Activated CD4-positive, alpha-beta T cell treated with anti-CD3 and anti-CD28 coated beads, Interleukin-10, Interleukin-2, amounts not matched to agents 100 ng/mL and 50 ng/mL, durations not matched to agents 16 hours and 8 hours (primary cell): ENCODE results near the gene SLC9C2.
A peak's percentile ranks its signal among the peaks of the same experiment; 100 is the strongest.
"Not testable (repeated sequence)": the region's sequence is repeated elsewhere in the genome, so short reads cannot be mapped to it uniquely, and the experiment has no call there.

Source experiments
- DNase-seq: peaks from one replicate; pipeline ENCODE4 v3.0.0-alpha.2; 2020

The SLC9C2 gene, protein sequence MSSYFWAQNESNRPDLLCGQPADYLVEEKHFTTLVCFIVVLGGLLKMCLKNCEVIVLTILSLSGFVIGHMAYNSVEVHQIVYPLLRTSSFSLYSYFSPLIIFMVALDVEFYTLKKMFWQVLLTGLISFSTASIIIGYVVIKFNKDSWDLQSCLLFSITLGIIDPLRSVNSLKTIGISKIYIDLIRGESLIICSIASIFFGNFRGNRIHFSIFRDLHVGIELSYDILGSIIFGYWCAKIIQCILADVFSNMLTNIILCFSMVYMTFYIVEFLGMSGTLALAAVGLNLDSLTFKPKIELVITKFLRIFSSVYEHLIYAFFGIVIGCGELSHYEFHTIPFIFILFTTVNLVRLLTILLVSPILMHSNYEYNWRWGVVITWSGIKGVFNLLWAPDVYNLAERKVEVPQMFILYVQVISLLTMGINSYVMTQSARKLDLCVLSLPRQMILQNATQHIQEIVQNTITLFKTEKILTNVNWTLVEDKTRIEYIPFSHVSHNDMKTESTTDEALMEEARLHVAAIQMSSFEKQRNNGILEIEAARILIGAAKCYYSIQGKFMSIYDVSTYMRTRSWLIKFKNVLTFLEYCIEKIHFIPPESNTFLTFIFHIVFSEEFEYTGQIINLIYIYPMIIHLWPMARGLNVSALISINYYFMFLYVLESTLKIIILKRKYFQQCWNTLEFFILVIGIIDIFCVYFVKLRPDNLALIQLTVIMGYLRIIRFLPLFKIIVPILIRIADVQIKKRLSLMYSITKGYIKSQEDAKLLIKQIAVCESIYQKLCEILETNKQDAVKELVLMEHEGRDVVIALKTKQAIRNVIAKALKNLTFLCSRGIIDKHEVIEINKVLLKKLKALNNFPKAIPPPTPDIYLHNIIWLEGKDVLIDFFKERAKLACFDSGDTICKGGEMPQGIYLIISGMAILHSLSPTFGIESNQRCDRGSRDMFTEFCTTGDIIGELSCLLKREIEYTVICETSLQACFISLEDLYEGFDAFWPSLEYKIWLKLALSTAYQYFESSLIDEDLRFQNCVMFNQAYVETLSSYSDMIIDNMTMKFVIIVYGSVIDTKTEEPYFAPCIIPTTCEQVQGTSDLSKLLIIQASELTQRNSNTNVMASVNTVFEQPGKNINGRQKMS

DNA sequence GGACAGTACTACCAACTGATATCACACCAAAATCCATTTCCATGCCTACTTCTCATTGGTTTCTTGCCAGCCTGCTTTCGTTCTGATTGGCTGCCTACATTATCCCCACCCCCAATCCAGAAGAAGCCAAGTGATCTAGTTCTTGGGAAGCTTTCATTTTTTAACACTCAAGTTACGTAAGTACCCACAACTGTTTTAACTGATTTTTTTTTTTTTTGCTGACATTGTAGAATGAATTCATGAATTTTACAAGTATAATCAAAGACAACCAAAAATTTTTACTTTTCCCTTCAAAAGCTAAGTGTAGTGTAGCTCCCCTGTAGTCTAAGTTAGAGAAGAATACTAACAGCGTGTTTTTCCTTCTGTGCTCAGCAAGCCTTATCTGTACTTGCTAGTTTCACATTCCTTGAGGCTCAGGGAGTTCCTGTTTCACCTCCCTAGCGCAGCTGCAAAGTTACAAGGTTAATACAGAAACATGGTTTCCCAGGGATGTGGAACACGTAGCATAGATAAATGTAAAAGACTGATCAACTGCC, at the start of gene SLC9C2:
Gene SLC9C2, minus strand, starts transcription at position 17 of the 536 bp plus-strand sequence. CDS start 1,296 bp downstream, outside the sequence.
- no peak for DNase-seq

DNA sequence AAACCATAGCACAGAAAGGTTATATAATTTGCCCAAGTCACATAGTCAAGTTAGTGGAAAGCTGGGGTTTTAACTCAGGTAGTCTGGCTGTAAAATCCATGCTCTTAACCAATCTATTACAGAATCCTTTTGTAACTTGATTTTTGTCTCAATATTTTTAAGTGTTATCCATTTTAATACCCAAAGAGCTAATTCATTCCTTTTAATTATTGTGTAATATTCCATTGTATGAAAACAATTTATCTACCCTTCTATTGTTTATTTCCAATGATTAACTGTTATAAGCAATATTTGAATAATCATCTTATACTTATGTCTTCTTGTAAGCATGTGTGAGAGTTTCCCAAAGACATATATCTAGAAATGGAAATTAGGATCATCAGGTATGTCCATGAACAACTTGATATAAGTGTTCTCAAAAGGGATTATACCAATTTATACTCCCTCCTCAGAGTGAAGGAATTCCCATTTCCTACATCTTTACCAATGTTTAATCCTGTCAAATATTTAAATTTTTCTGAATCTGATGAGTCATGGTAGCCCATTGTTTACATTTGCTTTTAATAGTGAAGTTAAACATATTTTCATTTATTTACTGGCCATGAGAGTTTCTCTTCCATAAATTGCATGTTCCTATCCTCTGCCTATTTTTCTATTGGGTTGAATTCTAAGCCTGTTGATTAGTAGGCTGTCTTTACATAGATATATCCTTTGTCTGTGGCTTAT, 46.2 kb upstream of the SLC9C2 start:
- no peak for DNase-seq

DNA sequence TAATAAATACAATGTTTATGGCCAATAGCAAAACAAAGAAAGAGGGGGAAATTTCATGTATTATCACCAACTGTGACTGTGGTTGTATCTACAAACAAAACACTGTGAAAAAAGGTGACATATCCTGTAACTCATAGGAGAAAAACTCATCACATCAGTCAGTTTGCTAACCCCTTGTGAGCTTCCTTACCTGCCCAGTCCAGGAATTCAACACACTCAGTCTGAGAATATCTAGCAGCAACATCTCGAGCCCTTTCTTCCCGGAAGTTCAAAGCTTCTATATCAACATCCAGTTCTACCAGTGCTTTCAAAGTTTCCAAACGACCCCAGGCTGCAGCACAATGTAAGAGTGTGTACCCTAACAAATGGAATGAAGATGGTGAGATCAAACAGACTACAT, 43.8 kb upstream of the SLC9C2 start:
- no peak for DNase-seq

DNA sequence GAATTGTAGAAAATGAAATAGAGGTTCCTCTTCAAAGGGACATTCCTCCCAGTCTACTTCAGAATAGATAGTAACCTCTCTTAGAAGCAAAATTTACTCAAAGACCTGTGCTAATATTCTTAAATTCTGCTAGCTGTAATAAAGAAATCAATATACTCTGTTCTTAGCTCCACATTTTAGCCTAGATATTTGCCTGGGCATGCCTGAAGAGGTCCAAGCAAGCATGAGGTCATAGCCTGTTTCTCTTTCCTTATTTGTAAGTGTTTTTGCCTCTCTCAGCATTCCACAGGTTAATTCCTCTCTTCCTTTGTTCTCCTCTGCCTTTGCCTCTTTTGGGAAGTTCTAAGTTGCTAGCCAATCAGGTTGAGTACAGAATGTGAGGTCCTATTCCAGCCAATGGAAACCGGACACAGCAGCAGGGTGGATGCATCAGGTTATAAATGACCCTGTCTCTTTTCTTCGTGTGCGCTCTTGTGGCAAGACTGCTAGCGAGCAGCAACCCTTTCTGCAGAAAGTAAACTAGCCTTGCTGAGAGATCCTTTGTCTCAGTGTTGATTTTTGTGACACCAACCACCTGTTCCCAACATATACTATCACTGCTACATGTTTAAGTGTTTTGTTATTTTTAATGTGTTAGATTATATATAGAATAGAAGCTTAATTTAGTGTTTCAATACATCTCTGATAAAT, 39.7 kb upstream of the SLC9C2 start:
- not testable (repeated sequence) for DNase-seq

DNA sequence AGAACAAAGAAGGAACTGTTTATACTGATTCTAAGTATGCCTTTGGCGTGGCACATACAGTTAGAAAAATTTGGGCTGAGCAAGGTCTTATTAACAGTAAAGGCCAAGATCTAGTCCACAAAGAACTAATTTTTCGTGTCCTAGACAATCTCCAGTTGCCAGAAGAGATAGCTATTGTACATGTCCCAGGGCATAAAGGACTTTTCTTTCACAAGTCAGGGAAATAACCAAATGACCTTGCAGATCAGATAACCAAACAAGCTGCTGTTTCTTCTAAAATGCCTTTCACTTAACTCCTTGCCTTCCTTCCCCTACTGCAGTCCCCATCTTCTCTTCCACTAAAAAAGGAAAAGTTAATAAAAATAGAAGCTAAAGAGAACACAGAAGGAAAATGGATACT, 36.2 kb upstream of the SLC9C2 start:
- no peak for DNase-seq

DNA sequence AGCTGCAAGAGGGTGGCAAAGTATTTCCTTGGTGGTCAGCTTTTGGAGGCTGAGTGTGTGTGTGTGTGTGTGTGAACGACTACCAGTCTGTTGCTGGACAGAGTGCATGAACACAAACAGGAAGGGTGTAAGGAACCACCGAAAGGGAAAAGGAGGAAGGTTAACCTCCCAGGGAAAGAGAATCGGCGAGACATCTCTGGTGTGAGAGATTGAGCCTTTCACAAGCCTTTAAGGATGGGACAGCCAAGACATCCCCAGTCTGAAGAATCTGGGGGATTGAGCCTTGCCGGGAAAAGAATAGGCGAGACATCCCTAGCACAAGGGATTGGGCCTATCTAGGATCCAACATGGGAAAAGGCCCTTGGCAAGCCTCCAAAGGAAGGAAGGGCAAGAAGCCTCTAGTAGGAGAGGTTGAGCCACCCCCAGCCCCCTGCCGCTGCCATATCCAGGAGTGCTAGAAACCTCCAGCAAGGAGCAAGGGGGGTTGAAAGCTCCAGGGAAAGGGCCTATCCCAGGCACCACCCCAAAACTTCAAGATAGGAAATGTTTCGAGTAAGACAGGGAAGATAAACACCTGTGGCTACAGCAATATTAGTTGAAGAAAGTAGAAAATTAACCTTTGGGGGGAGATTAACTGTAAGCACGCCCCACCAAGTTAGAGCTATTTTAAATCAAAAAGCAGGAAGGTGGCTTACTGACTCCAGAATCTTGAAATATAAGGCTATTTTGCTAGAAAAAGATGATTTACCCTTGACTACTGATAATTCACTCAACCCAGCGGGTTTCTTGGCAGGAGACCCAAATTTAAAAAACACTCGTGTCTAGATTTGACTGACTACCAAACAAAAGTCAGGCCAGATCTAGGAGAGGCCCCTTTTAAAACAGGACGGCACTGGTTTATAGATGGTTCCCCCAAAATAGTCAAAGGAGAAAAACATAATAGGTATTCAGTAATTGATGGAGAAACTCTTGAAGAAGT, 35.5 kb upstream of the SLC9C2 start:
- no peak for DNase-seq

DNA sequence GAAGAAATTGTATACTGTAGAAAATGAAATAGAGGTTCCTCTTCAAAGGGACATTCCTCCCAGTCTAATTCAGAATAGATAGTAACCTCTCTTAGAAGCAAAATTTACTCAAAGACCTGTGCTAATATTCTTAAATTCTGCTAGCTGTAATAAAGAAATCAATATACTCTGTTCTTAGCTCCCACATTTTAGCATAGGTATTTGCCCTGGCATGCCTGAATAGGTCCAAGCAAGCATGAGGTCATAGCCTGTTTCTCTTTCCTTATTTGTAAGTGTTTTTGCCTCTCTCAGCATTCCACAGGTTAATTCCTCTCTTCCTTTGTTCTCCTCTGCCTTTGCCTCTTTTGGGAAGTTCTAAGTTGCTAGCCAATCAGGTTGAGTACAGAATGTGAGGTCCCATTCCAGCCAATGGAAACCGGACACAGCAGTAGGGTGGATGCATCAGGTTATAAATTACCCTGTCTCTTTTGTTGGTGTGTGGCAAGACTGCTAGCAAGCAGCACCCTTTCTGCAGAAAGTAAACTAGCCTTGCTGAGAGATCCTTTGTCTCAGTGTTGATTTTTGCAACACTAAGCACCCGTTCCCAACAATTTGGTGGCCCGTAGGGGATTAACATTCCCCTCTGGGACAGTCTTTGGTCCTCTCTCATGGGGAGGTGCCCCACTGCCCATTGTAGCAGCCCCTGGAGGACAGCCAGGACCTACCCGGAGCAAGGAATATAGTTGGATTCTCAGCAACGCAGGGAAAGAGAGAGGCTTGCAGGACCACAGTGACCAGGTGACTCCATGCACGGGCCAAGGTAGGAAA, 34.6 kb upstream of the SLC9C2 start:
- not testable (repeated sequence) for DNase-seq

DNA sequence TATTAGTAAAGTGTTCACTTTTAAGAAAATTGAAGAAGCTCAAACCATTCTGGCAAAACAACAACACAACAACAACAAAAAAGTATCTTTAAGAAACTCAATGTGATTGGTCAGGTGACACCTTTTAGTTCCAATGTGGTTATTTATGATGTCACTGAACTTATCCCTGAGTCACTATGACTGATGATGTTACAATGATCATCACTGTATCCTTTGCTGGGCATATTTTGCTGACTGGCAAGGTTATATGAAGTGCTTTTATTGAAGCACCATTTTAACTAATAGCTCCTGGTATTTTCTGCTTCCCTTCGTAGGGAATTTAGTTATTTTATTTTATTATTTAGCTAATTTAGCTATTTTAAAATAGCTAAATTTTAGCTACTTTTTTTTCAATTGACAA, 32.2 kb upstream of the SLC9C2 start, which contains the start of gene TEX50:
Gene TEX50, plus strand, starts transcription at position 223 of the 400 bp plus-strand sequence. CDS start 184 bp downstream, outside the sequence.
- no peak for DNase-seq

DNA sequence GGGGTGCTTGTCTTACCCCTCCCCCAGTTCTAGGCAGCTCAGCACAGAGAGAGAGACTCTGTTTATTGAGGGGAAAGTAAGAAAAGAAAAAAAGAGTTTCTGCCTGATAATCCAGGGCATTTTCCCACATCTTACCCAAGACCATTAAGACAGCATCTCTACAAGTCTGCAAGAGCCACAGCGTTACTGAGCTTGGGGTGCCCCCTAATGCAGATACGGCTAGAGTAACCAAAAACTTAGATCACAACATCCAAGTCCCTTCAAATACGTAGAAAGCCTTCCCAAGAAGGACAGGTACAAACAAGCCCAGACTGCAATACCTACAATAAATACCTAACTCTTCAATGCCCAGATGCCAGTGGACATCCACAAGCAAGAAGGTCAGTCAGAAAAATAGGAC, 26.0 kb upstream of the SLC9C2 start:
- no peak for DNase-seq

DNA sequence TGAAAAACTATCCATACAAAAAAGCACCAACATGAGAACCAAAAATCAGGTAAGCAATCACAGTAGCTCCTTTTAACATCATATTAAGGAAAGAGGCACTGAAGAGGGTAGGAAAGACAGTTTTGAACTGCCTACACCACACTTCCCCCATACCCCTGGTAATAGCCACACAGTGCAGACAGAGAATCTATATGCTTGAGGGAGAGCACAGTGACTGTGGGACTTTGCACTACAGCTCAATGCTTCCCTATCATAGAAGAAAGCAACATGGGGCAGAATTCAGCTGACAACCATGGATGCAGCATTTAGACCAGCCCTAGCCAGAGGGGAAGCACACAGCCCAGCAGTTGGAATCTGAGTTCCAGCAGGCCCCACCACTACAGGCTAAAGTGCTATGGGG, 24.4 kb upstream of the SLC9C2 start:
- no peak for DNase-seq

DNA sequence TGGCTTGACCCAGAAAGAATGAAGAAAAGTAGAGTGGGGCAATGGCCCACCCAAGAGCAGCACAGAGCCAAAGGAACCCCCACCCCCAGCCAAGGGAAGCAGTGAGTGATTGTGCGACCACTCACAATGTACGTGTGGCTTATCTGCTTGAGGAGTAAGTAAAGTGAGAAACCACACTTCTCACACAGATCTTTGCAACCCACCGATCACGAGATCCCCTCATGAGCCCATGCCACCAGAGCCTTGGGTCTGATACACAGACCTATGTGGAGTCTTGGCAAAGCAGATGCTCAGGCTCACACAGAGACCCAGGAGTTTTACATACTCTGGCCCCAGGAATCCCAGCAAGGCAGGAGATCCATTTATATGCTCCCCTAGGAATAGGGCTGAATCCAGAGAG, 14.0 kb upstream of the SLC9C2 start:
- DNase-seq, result peak; percentile 15

DNA sequence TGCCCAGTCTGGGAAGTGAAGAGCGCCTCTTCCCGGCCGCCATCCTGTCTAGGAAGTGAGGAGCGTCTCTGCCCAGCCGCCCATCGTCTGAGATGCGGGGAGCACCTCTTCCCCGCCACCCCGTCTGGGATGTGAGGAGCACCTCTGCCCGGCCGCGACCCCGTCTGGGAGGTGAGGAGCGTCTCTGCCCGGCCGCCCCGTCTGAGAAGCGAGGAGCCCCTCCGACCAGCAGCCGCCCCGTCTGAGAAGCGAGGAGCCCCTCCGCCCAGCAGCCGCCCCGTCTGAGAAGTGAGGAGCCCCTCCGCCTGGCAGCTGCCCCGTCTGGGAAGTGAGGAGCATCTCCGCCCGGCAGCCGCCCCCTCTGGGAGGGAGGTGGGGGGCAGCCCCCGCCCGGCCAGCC, 10.2 kb upstream of the SLC9C2 start:
- DNase-seq, result not testable (repeated sequence)

DNA sequence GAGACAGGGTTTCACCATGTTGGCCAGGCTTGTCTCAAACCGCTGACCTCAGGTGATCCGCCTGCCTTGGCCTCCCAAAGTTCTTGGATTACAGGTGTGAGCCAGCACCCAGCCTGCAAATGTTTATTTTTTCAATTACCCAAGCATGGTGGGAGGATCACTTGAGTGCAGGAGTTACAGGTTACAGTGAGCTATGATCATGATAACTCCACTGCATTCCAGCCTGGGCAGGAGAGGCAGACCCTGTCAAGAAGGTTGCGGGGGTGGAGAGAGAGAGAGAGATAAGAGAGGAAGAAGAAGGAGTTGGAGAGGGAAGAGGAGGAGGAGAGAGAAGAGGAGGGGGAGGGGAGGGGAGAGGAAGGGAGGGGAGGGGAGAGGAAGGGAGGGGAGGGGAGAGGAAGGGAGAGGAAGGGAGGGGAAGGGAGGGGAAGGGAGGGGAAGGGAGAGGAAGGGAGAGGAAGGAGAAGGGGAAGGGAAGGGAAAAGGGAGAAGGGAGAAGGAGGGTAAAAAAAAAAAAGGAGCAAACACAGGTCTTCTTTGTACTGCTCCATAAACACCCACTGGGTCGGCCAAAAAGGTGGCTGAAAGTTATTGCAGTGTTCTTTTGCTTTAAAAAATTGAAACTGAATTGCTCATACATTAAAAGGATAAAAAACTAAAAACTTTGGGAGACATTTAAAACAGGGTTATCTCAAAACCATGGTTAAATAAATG, 5.8 kb upstream of the SLC9C2 start:
- DNase-seq, result no peak

DNA sequence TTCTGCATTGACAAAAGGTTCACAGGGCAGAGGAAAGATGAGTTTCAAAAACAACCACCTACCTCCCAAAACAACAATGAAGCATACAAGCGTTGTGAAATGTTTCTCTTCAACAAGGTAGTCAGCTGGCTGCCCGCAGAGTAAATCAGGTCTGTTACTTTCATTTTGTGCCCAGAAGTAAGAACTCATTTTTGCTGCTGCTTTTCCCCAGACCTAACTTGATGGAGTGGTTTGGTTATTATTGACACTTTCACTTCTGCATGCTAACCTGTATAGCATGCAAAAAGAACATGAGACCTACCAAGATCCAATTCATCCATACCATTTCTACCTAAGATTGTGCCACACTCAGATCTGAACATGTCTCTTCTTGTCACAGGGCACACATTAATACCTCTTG, 1.3 kb downstream of the SLC9C2 start:
- no peak for DNase-seq

DNA sequence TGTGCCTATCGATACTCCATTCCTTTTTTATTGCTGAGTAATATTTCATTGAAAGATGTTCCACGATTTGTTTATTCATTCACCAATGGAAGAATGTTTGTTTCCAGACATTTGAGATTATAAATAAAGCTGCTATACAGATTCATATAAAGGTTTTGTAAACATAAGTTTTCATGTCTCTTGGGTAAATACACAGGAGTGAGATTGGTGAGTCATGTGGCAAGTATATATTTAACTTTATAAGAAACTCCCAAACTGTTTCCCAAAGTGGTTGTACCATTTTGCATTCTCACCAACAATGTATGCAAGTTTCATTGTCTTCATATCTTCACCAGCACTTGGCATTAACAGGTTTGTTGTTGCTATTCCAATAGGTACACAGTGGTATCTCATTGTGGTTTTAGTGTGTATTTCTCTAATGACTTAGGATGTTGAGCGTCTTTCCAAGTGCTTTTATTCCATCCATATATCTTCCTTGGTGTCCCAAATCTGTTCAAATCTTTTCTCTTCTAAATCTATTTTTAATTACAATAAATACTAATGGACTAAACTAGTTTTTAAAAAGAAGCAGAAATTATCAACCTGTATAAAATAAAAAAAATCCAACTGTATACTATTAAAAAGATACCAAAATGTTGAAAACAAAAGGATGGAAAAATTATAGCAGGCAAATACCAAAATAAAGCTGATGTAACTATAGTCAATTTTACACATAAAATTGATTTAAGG, 6.6 kb downstream of the SLC9C2 start:
- DNase-seq, result no peak

DNA sequence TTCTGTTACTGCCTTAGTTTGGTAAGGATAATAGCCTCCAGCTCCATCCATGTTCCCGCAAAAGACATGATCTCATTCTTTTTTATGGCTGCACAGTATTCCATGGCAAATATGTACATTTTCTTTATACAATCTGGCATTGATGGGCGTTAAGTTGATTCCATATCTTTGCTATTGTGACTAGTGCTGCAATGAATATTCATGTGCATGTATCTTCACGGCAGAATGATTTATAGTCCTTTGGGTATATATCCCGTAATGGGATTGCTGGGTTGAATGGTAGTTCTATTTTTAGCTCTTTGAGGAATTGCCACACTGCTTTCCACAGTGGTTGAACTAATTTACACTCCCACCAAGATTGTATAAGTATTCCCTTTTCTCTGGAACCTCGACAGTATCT, 11.7 kb downstream of the SLC9C2 start:
- not testable (repeated sequence) for DNase-seq

DNA sequence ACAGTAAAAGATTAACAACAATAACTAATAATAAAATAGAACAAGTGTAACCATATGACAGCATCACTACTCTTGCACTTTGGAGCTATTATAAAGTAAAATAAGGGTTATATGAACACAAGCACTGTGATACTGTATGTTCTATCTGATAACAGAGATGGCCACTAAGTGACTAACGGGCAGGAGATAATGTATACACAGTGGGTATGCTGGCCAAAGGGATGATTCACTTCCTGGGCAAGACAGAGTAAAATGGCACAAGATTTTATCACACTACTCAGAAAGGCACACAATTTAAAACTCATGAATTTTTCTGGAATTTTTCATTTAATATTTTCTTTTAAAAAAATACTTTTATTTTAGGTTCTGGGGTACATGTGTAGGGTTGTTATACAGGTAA, 12.3 kb downstream of the SLC9C2 start:
- DNase-seq, result no peak
